ENCODE data around the gene NPB. TPM values are rescaled to one million over a fixed set of nuclear protein-coding genes. Genes with fewer than 3 reads are reported as not detected.

The NPB gene
- total and polyA plus RNA-seq, 2 of the 8 experiments (the other 6 are each of a cell fraction or from before 2014, with no cell fraction given): 1.5 to 2.5 TPM

- TF ChIP-seq CREB1 (IDR thresholded peaks at IDR 0.05): no peak
- no peak for TF ChIP-seq SIRT6 (IDR thresholded peaks at IDR 0.05; ENCODE audit: low read length)
- no peak for TF ChIP-seq EZH2 (IDR thresholded peaks at IDR 0.05; ENCODE audit: low read depth, low read length, severe bottlenecking)
- no peak for TF ChIP-seq SP1 (IDR thresholded peaks at IDR 0.05; ENCODE audit: low read depth, low read length)
Measured at GRCh38 chr17:81859906-81860755, 41.9 kb upstream of the NPB start, which contains the start of gene P4HB (continued).
